Left lobe of liver (tissue), 2 donors: Measurements from ENCODE around the gene TRAPPC8. TPM values are rescaled to one million over a fixed set of nuclear protein-coding genes. Genes with fewer than 3 reads are reported as not detected.
A peak's percentile ranks its signal among the peaks of the same experiment; 100 is the strongest.
"Not testable (repeated sequence)": the region's sequence is repeated elsewhere in the genome, so short reads cannot be mapped to it uniquely, and the experiment has no call there.

ENCODE experiments used
- ATAC-seq: fragments of 200-7000 bp; cut with Tn5 transposase; one replicate; pipeline ENCODE4 v1.9.1; 2020; ENCODE audit warnings: mild to moderate bottlenecking, moderate library complexity
- DNase-seq: peaks from one replicate; pipeline ENCODE4 v3.0.0-alpha.2; 2020; ENCODE audit warnings: low spot score
- total RNA-seq: library from RNA; stranded (reverse); gene quantifications from one replicate; pipeline ENCODE4 v1.2.1, GENCODE V29; 2021
- donor health status: DM: no; HTN: no; CAD: no; lungs with moderate emphysema.
- donor health status: DM: no; HTN: yes; CAD: no.

The TRAPPC8 gene
- total RNA-seq, 1 donor from 2014 or later = 32.3 TPM

DNA sequence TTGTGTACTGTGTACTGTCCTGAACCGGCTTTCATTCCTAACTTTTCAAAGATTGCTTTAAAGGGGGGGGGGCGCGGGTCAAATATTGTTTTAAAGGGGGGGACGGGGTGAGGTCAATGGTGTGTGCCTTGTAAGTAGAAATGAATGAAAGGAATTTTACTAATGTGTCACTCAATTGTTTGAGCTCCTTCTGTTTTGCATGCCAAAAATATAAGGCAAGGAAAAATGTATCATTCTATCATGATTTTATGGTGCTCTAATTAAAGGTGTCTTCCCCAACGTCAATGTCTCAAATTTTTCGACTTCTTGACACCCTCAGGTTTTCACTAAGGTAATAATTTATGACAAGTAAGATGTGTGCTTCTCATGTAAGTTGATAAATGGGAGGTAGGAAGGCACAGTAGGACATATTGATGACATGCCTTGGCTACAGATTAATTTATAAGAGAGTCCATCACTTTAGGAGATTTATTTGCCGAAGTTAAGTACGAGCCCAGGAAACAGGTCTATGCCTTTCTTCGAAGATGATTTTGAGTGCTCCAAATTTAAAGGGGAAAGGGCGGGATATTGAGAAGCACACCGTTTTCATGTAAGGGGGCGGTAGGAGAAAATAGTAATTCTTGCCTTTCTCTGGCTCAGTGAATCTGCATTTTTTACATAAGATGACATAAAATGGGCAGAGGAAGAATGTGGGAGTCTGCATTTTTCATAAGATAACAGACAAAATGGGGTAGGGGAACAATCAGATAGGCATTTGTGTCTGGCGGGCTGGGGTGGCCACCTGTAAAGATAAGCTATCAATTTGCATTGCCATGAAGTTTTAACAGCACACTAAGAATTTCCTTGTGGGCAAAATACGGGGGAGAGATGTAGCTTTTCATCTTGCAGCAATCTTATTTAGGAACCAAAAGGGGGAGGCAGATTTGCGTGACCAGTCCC lies 1.2 kb upstream of the TRAPPC8 start:
- DNase-seq = no peak
- no peak for ATAC-seq

DNA sequence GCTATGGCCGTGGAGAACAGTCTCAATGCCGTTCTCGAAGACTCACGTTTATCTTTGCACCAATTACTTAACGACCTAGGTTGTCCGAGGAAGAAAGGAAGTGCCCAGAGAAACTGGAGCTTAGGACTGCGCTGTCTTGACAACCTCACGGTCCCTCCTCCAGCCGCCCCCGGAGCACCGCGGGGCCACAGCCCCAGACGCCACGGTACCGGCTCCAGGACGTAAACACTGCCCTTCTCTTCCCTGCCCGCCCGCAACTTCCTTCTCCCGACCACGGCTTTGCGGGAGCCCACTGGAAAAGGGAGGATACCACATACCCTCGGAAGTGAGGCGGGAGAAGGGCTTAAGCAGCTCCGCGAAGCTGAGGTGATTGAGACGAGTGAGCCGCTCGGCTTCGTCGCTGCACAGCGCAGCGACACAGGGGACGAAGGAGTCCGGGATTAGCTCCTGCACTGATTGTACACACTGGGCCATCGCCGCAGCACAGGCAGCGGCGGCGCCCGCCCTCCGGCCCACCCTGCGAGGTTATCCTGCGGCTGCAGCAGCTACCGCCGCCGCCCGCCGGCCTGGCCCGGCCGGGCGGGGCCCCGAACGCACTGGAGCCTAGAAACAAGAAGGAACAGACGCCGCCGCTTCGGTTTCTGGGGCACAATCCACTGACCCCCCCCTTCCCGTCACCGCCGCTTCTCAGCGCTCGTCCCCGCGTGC lies 483 bp downstream of the TRAPPC8 start:
- DNase-seq = peak; percentile 58
- ATAC-seq = peak; percentile 49

DNA sequence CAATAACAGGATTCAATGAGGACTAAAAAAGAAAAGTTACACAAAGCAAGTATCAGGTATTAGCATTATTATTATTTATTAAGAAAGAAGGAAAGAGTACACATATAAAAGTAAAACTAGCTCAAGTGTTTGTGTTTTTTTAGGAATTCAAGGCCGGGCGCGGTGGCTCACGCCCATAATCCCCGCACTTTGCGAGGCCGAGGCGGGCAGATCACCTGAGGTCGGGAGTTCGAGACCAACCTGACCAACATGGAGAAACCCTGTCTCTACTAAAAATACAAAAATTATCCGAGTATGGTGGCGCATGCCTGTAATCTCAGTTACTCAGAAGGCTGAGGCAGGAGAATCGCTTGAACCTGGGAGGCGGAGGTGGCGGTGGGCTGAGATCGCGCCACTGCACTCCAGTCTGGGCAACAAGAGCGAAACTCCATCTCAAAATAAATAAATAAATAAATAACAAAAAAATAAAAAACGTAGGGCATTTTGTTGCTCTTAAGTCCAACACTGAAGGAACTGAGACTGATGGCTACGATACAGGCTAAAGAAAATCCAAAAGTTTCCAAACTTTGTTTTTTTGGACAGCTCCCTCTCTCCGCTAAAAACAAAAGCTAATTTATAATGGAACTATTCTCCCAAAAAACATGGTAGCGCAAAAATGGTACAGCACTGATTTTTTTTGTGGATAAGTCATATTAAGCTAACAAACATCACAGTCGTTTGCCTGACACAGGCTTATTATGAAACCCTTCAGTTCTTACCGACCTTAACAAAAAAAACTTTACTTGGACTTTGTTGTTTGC lies 1.7 kb downstream of the TRAPPC8 start:
- ATAC-seq (no peak), DNase-seq (no peak)

DNA sequence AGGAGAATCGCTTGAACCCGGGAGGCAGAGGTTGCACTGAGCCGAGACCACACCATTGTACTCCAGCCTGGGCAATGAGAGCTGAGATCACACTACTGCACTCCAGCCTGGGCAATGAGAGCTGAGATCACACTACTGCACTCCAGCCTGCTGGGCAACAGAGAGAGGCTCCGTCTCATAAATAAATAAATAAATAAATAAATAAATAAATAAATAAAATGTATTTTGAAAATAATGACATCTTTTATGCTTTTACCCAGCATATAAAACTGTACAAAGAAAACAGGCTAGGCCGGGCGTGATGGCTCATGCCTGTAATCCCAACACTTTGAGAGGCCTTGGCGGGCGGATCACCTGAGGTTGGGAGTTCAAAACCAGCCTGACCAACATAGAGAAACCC lies 8.2 kb downstream of the TRAPPC8 start:
- ATAC-seq, DNase-seq: not testable (repeated sequence)

DNA sequence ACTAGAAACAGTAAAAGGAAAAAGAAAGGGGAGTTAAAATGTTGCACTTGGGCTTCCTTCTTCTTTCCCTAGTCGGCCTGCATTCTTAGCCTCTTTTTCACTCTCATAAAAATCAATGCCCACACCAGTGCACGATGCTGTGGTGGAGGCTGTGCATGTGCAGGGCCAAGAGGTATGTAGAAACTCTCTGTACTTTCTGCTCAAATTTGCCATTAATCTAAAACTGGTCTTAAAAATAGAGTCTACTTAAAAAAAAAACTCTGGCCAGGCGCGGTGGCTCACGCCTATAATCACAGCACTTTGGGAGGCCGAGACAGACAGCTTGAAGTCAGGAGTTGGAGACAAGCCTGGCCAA lies 11.1 kb downstream of the TRAPPC8 start:
- ATAC-seq = peak; percentile 57
- DNase-seq = no peak

DNA sequence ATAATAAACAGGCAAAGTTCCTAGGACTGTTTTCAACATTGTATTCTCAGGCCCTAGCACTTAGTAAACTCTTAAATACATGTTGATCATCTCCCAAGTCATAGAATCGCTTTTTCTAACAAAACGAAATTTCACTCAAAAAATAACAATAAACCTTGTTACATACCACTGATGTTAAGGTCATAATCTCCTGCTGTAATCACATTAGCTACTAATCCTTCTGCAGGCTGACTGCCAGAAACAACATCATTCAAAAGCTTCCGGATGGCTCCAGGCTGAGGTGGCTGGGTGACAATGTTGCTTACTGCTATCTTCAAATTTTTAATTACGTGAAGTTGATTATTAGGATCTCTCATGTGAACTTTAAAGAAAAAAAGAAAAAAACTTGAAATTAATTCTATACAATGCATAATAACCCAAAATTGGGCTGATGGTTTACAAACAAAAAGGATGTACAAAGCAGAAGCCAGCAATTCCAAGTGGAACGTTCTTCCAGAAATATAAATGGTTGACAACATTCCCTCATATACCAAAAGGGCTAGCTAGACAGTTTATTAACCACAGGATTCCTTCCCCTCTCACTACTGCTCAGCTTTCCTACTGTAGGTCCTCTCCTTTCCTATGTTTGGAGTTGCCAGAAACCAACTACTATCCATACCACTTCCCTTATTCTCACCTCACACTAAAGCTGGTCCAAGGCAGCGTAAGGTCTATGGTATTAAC lies 11.6 kb downstream of the TRAPPC8 start:
- ATAC-seq = peak; percentile 13
- no peak for DNase-seq

DNA sequence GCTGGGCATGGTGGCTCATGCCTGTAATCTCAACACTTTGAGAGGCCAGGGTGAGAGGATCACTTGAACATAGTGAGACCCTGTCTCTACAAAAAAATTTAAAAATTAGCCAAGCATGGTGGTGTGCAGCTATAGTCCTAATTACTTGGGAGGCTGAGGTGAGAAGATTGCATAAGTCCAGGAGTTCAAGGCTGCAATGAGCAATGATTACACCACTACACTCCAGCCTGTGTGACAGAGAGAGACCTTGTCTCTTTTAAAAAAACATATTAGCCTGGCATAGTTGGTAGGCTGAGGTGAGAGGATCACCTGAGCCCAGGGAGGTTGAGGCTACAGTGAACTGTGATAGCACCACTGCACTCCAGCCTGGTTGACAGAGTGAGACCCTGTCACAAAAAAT lies 13.7 kb downstream of the TRAPPC8 start:
- peak; percentile 74 for ATAC-seq
- DNase-seq = no peak

DNA sequence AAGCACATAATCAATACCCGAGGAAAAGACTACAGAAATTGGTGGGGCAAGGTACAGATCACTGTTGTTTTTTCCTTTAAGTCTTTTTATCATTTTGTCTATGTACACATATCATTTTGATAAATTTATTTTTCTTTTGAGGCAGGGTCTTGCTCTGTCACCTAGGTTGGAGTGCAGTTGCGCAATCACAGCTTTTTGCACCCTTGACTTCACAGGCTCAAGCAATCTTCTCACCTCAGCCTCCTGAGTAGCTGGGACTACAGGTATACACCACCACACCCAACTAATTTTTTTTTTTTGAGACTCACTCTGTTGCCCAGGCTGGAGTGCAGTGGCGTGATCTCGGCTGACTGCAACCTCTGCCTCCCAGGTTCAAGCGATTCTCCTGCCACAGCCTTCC lies 15.9 kb downstream of the TRAPPC8 start:
- DNase-seq = not testable (repeated sequence)

DNA sequence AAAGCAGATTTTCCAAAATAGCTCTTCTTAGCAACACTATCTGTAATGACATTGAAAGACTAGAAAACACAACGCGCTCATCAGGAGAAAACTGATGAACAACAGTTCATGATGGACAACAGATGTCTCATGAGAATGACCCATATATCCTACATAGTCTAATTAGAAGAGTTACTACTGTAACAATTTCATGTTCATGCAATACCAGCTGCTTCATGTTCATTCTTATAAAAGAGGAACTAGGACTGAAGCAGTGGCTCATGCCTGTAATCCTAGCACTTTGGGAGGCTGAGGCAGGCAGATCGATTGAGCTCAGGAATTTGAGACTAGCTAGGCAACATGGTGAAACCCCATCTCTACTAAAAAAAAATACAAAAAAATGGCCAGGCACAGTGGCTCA lies 22.7 kb downstream of the TRAPPC8 start:
- DNase-seq (no peak), ATAC-seq (no peak)

More for the DNA sequence above, 15.9 kb downstream of the TRAPPC8 start:
- ATAC-seq = not testable (repeated sequence)

DNA sequence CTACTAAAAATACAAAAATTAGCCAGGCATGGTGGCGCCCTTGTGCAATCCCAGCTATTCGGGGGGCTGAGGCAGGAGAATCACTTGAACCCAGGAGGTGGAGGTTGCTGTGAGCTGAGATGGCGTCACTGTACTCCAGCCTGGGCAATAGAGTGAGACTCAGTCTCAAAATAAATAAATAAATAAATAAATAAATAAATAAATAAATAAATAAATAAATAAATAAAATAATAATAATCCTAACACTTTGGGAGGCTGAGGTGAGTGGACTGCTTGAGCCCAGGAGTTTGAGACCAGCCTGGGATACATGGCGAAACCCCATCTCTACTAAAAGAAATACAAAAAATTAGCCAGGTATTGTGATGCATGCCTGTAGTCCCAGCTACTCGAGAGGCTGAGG lies 23.6 kb downstream of the TRAPPC8 start:
- not testable (repeated sequence) for ATAC-seq, DNase-seq

DNA sequence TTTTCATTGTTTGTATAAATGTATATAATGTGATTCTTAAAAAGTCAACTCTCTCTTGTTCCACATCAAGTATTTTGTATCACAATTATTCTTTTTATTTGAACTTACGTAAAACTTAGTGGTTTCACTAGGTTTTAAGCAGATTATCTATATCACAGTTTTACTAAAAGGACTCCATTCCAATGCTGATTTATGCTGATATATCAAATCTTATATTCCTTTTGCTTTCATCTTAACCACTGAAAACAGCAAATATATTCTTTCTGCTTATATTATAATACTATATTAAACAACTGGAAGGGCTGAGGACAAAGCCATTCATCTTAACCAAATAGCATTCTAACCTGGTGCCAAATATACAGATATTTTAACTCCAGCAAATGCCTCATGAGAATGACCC lies 24.2 kb downstream of the TRAPPC8 start:
- no peak for ATAC-seq
- DNase-seq = no peak

DNA sequence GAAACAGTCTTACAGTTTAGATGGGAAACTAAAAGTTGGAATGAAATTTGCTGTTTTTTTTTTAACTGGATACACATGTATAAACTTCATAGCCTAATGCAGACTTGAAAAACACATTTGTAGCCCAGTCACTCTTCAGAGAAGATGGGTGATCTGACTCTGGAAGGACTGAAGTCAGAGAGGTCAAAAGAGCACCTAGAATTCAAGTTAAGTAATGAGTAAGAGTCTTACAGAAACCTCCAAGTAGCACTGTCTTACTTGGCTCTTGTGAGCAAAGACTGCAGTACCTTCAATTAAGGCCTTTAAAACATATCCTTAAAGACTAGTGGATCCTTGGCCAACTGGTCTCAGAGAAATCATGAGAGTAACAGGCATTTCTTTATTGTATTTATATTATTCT lies 41.9 kb downstream of the TRAPPC8 start:
- ATAC-seq (no peak), DNase-seq (no peak)

DNA sequence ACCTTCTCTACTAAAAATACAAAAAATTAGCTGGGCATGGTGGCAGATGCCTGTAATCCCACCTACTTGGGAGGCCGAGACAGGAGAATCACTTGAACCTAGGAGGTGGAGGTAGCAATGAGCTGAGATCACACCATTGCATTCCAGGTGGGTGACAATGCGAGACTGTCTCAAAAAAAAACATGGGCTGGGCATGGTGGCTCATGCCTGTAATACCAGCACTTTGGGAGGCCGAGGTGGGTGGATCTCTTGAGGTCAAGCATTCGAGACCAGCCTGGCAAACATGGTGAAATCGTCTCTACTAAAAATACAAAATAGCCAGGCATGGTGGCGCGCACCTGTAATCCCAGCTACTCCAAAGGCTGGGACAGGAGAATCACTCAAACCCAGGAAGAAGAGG lies 43.2 kb downstream of the TRAPPC8 start:
- DNase-seq, ATAC-seq: not testable (repeated sequence)

DNA sequence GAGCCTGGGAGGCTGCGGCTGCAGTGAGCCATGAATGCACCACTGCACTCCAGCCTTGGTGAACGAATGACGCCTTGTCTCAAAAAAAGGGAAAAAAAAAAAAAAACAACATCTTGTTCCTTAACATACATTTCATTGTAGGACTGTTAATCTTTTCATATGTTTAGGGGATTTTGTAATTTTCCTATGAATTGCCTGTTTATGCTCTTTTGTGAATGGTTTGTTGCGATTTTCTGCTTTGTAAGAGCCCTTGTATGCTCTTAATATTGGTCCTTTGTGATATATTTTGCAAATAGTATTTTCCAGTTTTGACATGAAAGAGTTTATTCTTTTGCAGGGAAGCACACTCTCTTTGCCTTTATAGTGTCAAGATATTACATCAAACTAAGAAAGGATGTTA lies 50.0 kb downstream of the TRAPPC8 start:
- ATAC-seq (no peak), DNase-seq (no peak)

DNA sequence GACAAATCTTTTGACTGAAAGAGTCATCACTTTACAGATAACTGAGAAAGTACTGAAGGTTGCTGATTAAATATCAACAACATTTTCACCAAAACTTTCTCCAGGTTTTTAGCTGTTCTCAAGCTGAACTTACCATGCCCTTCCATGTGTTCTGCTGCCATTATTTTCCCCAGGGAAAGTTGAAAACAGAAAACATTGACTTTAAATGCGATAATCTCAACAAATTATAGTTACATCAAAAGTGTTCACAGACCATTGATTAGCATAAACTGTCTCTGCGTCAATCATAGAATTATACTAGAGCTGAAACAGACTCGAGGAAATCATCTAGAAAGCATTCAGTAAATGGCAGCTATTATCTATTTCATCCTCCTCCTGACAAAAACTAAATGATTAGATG lies 51.4 kb downstream of the TRAPPC8 start:
- no peak for DNase-seq
- ATAC-seq = no peak

DNA sequence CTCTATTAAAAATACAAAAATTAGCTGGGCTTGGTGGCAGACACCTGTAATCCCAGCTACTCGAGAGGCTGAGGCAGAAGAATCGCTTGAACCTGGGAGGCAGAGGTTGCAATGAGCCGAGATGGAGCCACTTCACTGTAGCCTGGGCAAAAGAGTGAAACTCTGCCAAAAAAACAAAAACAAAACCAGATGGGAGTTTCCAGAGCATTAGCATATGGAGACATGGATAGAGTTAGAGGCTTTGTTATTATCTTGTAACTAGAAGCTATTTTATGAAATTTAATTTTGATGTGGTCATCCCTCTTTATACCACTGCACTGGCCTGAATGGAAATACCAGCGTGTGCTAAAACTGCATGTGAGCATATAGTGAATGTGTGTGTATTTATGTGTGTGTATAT lies 58.9 kb downstream of the TRAPPC8 start:
- ATAC-seq = no peak
- no peak for DNase-seq

DNA sequence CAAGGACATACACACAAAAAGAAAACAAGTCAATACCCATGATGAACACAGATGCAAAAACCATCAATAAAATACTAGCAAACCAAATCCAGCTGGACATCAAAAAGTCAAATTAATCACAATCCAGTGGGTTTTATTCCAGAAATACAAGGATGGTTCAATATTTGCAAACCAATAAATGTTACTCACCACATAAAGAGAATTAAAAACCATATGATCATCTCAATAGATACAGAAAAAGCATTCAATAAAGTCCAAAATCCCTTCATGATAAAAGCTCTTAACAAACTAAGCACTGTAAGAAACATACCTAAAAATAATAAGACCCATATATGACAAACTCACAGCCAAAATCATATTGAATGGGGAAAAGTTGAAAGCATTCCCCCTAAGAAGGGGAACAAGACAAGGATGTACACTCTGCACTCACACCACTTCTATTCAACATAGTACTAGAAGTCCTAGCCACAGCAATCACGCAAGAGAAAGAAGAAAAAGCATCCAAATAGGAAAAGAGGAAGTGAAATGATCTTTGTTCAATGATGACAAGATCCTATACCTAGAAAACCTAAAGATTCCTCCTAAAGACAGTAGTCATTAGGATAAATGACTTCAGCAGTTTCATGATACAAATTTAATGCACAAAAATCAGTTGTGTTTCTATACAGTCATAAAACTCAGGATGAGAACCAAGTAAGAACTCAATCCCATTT lies 62.6 kb downstream of the TRAPPC8 start:
- no peak for ATAC-seq
- no peak for DNase-seq

DNA sequence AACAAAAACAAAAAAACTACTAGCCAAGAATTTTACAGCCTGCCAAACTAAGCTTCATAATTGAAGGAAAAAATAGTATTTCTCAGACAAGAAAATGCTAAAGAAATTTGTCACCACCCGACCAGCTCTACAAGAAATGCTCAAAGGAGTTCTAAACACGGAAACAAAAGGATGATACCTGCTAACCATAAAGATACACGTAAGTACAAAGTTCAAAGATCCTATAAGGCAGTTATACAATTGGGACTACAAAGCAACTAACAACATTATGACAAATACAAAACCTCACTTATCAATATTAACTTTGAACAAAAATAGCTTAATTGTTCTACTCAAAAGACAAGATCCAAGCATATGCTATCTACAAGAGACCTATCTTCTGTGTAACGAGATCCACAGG lies 64.6 kb downstream of the TRAPPC8 start:
- DNase-seq (no peak), ATAC-seq (no peak)

DNA sequence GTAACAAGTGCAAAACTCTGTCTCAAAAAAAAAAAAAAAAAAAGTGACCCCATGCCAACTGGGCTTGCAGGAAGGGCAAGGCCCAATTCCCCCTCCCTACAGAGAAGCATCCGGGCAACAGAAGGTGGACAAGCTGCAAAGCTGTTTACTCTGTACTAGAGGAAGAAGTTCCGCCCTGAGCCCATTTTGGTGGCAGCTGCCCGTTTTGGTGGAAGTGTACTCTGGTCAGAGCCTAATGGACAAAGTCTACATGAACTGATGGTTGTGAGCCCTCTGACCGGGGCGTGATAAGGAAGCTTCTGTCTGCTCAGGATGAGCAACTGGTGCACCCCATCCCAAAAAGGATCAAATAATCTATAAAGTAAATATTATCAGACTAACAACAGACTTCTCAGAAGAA lies 65.0 kb downstream of the TRAPPC8 start:
- ATAC-seq (peak; percentile 80), DNase-seq (no peak)

DNA sequence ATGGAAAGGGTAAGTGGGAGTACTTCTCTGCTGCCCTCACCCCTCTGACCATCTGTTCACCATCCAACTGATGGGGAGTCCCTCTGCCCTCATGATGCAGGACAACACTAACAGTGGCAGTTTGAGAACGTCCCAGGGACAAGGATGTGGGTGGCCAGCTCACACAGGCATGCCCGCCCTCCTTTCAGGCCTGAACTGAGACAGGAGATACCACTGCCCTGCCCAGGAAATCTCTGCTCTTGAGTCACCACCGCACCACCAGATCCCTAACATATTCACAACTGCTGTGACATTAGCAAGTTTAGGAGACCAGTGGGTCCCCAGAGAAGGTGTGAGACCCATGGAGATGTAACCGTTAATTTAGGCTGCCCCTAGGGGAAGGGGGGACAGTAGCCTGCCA lies 66.2 kb downstream of the TRAPPC8 start:
- DNase-seq (no peak), ATAC-seq (peak; percentile 13)
